Hepatic stellate cell (primary cell): Measurements from ENCODE around the gene BANF2.
"Not testable (repeated sequence)": the region's sequence is repeated elsewhere in the genome, so short reads cannot be mapped to it uniquely, and the experiment has no call there.

Experiments used
- DNase-seq: peaks from one replicate; pipeline ENCODE4 v3.0.0; 2011; ENCODE audit warnings: low spot score

BANF2 gene

DNA sequence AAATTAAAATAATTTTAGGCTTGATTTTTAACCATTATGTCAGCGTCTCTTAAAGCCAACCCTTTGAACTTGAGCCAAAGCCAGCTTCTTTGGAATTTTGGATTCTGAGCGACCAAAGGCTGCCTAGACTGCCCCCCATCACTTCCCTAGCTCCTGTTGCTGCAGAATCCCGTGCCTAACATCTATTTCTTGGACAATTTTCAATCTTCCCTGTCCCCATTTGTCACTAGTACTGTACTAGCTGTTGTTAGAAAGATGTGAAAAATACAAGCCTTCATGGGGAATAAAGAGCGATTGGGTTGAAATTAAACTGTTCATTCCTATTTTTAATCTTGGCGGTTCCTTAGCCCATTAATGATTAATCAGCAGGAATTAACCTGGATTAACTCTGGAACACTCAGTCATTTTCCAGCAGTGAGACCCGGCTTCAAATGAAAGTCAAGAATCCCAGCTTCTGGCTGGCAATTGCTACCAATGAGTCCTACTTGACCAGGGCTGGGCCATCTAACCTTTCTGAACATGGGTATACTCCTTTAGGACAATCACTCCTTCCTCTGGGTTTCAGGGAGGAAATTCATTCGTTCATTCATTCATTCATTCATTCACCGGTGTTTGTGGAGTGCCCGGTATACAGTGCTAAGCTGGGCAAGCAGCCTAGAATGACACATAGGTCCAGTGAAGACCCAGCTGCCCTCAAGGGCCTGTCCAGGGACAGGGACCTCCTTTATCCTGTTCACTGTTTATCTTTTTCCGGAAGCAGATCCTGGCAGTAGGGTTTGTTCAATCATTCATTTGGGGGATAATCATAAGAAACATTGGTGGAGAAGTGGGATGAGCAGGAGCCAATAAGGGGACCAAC is 16.3 kb upstream of the BANF2 start:
- no peak for DNase-seq

DNA sequence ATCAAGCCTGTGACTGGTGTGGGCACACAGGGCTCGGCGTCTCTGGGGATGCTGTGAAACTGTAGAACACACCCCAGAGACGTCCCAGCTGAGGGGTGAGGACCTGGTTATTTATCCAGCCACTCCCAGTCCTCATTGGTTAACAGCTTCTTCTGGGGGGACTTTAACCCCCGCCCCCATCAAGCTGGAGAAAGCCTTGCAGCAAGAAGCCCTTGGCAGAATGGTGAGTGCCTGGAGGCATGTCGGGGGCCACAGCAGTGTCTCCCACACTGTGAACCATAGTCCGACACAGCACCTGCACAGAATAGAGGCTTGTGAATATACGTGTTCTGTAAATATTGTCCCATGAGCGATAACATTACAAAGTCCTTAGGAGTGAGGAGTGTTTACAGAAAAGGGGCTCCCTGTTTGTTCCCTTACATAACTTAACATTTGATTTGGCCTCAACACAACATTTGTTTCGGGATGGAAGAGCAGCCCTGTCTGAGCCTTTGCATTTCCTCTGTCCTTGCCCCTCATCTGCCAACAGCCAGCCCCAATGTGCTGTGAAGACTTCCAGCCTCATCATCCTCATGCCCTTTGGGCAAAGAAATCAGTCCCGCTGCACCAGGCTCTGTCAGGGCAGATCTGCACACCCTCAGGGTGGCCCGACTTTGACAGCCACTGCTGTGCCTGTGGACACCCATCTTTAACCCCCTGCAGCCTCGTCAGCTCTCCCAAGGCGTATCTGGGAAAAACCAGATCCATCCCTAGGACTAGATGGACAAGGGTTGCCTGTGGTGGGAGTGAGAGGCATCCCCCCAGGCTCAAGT is 15.5 kb upstream of the BANF2 start:
- no peak for DNase-seq

DNA sequence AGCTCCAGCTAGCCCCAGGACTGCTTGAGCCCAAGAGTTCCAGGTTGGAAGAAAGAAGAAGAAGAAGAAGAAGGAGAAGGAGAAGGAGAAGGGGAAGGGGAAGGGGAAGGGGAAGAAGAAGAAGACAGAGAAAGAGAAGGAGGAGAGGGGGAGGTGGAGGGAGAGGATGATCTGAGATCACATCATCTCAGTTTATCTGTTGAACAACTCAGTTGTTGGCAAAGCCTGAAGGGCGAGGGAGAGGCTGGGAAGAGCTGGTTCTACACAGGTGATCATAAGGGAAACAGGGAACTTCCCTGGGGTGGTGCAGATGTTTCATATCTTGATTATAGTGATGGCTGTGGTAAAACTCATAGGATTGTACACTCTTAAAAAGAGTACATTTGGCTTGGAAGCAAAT is 14.6 kb upstream of the BANF2 start:
- DNase-seq = no peak

DNA sequence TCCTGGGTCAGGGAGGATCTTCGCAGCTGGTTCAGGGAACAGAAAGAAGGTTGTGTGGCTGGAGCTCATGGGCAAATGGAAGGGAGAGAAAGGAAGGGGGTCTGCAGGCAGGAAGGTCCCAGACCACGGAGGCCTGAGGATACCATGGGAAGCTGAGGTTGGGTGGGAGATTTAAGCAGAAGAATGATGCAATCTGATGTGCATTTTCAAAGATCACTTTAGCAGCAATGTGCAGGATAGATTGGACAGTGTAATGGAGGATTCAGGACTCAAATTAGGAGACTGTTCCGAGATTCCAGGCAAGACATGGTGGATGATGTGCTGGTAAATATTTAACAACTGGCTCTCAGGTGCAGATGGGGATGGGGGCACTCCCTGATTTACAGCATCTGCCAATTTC is 12.0 kb upstream of the BANF2 start:
- DNase-seq = no peak

- DNase-seq = no peak
These were observed 10.8 kb upstream of the BANF2 start for GRCh38 chr20:17688965-17689364.

DNA sequence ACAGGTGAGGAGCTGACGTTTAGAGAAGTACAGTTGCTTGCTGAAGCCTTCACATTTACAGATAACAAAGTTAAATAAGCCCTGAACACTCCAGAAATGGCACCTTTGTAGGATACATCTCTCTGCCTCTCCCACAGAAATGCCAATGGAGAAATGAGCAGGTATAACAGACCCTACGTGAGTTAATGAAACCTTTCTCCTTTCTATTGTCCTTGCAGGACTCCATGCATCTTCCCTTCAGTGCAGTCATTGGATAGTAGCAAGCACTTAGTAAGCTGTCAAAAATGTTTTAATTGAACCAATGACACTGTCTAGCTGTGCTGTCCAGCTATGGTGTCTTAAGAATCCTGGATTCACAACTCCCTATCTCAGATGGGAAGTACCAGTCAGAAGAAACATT is 9.6 kb upstream of the BANF2 start:
- DNase-seq = no peak

GRCh38 chr20:17691758-17692157 is 8.0 kb upstream of the BANF2 start:
- no peak for DNase-seq

- DNase-seq = no peak
These were observed 6.2 kb upstream of the BANF2 start for GRCh38 chr20:17693444-17694001.

DNA sequence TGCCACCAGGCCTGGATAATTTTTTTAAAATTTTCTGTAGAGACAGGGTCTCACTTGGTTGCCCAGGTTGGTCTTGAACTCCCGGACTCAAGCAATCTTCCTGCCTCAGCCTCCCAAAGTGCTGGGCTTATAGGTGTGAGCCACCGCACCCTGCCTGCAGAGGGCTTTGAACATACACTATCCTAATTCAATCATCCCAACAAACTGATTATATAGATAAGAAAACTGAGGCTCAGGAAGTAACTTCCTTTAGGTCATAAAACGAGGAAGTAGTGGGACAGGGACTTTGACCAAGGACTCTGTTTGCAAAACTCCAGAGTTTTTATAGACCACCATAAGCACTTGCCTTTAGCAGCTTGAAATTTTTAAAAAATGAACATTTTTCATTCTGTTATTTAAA is 5.0 kb upstream of the BANF2 start:
- no peak for DNase-seq

- no peak for DNase-seq
These were observed 3.5 kb upstream of the BANF2 start for GRCh38 chr20:17696287-17696686.

GRCh38 chr20:17697171-17697570 is 2.6 kb upstream of the BANF2 start:
- DNase-seq = no peak

DNA sequence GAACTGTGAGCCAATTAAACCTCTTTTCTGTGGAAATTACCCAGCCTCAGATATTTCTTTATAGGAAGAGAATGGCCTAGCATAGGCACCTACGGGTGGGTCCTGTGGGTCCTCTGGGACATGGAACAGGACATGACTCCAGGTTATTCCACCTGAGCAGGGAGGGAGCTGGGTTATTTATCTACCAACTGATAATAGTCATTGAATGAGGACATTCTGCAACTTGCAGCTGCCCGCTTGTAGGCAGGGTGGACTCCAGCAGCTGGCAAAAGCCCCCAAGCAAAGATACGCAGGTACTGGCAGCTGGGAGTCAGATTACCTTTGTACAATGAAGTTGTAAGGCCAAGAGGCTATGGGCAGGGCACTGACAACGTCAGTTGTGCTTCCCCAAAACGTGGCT is 1.4 kb upstream of the BANF2 start:
- DNase-seq = no peak

DNA sequence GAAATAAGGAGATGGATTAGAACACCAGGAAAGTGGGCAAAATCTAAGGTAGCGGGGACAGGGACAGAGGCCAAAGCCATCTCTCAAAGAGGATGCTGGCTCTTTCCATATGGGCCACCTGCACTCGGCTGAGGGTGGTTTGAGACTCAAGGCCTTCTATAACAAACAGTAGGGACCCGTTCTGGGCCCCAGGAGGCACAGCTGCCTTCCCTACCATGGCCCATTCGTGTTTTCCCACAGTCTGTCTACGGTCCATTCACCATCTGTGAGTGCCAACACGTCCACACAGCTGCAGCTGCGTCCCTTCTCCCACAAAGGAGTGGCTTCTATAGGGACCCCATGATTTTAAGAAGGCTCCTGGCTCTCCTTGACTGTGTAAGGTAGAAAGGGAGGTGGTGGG is 871 bp downstream of the BANF2 start:
- no peak for DNase-seq

DNA sequence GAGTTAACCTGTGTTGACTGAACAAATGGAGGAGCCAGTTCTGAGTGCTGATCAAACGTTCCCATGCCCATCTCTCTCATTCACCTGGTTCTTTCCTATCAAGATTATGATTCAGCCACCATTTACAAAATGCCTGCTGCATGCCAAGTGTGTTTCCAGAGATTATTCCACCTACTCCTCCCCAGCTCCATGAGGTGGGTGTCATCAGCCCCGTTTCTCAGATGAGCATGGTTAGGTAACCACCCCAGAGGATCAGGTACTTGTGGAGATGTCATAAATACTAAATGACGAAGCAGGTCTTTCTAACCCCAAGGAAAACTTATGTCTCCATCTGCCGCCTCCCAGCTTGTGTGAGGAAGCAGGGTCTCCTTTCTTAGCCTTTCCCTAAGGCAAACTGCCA is 2.1 kb downstream of the BANF2 start:
- DNase-seq = no peak

GRCh38 chr20:17704589-17705317 is 5.0 kb downstream of the BANF2 start:
- no peak for DNase-seq

GRCh38 chr20:17705916-17706315 is 6.2 kb downstream of the BANF2 start:
- no peak for DNase-seq

GRCh38 chr20:17706632-17707031 is 6.9 kb downstream of the BANF2 start:
- DNase-seq = no peak

- DNase-seq = not testable (repeated sequence)
These were observed 8.2 kb downstream of the BANF2 start for GRCh38 chr20:17707951-17708350.

- no peak for DNase-seq
These were observed 9.1 kb downstream of the BANF2 start for GRCh38 chr20:17708675-17709360.

- no peak for DNase-seq
These were observed 9.9 kb downstream of the BANF2 start for GRCh38 chr20:17709361-17710293.
